ENCODE data around the gene ITLN2. TPM values are rescaled to one million over a fixed set of nuclear protein-coding genes. Genes with fewer than 3 reads are reported as not detected.
A peak's percentile ranks its signal among the peaks of the same experiment; 100 is the strongest.
"Not testable (repeated sequence)": the region's sequence is repeated elsewhere in the genome, so short reads cannot be mapped to it uniquely, and the experiment has no call there.

The ITLN2 gene
- total and polyA plus RNA-seq, 2 experiments from 2014 or later, result 8.0 to 12.8 TPM

DNA sequence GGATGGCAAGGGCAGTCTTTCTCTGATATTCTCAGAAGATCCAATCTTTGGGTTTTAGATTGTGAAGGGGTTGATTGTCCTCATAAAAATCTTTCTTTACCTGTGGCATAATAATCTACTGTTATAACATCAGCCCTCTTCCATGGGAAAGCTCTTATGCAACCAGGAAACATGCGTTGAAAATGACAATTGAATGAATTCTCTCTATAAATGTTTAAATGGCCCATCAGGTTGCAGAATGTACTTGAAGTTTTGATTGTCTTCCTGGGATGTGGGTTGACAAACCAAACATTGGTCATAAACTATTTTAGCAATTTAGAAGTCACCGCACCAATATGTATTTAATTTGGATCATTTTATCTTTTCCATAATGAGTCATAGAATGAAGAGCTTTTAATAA lies 37.9 kb downstream of the ITLN2 start (continued):
- TF ChIP-seq, protein P1, sequence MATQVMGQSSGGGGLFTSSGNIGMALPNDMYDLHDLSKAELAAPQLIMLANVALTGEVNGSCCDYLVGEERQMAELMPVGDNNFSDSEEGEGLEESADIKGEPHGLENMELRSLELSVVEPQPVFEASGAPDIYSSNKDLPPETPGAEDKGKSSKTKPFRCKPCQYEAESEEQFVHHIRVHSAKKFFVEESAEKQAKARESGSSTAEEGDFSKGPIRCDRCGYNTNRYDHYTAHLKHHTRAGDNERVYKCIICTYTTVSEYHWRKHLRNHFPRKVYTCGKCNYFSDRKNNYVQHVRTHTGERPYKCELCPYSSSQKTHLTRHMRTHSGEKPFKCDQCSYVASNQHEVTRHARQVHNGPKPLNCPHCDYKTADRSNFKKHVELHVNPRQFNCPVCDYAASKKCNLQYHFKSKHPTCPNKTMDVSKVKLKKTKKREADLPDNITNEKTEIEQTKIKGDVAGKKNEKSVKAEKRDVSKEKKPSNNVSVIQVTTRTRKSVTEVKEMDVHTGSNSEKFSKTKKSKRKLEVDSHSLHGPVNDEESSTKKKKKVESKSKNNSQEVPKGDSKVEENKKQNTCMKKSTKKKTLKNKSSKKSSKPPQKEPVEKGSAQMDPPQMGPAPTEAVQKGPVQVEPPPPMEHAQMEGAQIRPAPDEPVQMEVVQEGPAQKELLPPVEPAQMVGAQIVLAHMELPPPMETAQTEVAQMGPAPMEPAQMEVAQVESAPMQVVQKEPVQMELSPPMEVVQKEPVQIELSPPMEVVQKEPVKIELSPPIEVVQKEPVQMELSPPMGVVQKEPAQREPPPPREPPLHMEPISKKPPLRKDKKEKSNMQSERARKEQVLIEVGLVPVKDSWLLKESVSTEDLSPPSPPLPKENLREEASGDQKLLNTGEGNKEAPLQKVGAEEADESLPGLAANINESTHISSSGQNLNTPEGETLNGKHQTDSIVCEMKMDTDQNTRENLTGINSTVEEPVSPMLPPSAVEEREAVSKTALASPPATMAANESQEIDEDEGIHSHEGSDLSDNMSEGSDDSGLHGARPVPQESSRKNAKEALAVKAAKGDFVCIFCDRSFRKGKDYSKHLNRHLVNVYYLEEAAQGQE (IDR thresholded peaks at IDR 0.05; ENCODE audit: unreplicated experiment), result no peak
- TF ChIP-seq POLR2AphosphoS5 (IDR thresholded peaks at IDR 0.05; ENCODE audit: low read depth), result no peak
- TF ChIP-seq STAT1 (IDR thresholded peaks at IDR 0.05; ENCODE audit: unreplicated experiment), result no peak
- no peak for TF ChIP-seq NANOG (IDR thresholded peaks at IDR 0.05; ENCODE audit: borderline replicate concordance)
- no peak for TF ChIP-seq CREB1 (CRISPR knock-in tag; IDR thresholded peaks at IDR 0.05; ENCODE audit: low read depth)
- TF ChIP-seq, protein P2, sequence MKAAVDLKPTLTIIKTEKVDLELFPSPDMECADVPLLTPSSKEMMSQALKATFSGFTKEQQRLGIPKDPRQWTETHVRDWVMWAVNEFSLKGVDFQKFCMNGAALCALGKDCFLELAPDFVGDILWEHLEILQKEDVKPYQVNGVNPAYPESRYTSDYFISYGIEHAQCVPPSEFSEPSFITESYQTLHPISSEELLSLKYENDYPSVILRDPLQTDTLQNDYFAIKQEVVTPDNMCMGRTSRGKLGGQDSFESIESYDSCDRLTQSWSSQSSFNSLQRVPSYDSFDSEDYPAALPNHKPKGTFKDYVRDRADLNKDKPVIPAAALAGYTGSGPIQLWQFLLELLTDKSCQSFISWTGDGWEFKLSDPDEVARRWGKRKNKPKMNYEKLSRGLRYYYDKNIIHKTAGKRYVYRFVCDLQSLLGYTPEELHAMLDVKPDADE (IDR thresholded peaks at IDR 0.05), result no peak
- no peak for TF ChIP-seq ZNF331 (CRISPR knock-in tag; IDR thresholded peaks at IDR 0.05; ENCODE audit: low read depth)

DNA sequence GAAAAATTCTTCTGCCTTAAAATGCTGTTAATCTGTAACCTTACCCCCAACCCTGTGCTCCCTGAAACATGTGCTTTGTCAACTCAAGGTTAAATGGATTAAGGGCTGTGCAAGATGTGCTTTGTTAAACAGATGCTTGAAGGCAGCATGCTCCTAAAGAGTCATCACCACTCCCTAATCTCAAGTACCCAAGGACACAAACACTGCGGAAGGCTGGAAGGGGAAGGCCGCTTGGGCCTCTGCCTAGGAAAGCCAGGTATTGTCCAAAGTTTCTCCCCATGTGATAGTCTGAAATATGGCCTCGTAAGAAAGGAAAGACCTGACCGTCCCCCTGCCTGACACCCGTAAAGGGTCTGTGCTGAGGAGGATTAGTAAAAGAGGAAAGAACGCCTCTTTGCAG lies 41.4 kb downstream of the ITLN2 start:
- not testable (repeated sequence) for DNase-seq (ENCODE audit: low spot score); H3K79me2 ChIP-seq (replicated peaks; ENCODE audit: insufficient read depth); H3K4me2 ChIP-seq

DNA sequence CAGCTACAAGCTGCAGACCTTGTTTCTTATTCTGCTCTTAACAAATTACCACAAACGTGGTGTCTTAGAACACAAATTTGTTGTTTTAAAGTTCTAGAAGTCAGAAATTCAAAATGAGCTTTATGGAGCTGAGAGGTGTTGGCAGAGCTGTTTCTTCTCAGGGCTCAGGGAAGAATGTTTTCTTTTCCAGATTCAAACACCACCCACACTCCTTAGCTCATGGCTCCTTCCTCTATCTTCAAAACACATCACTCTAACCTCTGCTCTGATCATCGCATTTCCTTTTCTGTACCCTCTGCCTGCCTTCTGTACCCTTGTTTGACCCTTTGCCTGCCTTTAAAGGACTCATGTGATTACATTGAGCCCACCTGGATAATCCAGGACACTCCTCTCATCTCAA lies 42.7 kb downstream of the ITLN2 start:
- no peak overlapping the region for H3K4me3 ChIP-seq
- TF ChIP-seq ZNF114 (CRISPR knock-in tag; IDR thresholded peaks at IDR 0.05) (no peak), ZNF331 (CRISPR knock-in tag; IDR thresholded peaks at IDR 0.05; ENCODE audit: low read depth) (no peak), POLR2AphosphoS5 (IDR thresholded peaks at IDR 0.05; ENCODE audit: low read depth) (no peak), EZH2 (IDR thresholded peaks at IDR 0.05; ENCODE audit: low read depth, unreplicated experiment) (no peak), EZH2phosphoT487 (IDR thresholded peaks at IDR 0.05; ENCODE audit: unreplicated experiment) (no peak)
- TF ChIP-seq, protein P3, sequence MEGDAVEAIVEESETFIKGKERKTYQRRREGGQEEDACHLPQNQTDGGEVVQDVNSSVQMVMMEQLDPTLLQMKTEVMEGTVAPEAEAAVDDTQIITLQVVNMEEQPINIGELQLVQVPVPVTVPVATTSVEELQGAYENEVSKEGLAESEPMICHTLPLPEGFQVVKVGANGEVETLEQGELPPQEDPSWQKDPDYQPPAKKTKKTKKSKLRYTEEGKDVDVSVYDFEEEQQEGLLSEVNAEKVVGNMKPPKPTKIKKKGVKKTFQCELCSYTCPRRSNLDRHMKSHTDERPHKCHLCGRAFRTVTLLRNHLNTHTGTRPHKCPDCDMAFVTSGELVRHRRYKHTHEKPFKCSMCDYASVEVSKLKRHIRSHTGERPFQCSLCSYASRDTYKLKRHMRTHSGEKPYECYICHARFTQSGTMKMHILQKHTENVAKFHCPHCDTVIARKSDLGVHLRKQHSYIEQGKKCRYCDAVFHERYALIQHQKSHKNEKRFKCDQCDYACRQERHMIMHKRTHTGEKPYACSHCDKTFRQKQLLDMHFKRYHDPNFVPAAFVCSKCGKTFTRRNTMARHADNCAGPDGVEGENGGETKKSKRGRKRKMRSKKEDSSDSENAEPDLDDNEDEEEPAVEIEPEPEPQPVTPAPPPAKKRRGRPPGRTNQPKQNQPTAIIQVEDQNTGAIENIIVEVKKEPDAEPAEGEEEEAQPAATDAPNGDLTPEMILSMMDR (conservative IDR thresholded peaks at IDR 0.05; ENCODE audit: low read depth in 2 of 2), result no peak
- TF ChIP-seq, protein P2 (IDR thresholded peaks at IDR 0.05), result no peak
- TF ChIP-seq, protein P1 (IDR thresholded peaks at IDR 0.05; ENCODE audit: unreplicated experiment), result no peak
- no peak overlapping the region for H3K4me3 Mint-ChIP-seq
- H3K36me3 ChIP-seq (ENCODE audit: insufficient read depth), result no peaks in the 10 kb centered on the region
- H3K27ac ChIP-seq (ENCODE audit: low read depth), result no peak overlapping the region
- 0 out of 2 replicates have a peak, but pooled peaks cover 3% of the 10 kb centered on the region for H3F3A ChIP-seq (replicated peaks; ENCODE audit: low read depth)
- no peaks in the 10 kb centered on the region for H3K36me3 Mint-ChIP-seq (ENCODE audit: low read depth)
- no peaks in the 10 kb centered on the region for H3K9me3 Mint-ChIP-seq
- H3K4me2 ChIP-seq, result no peak overlapping the region
- H3K79me2 ChIP-seq (replicated peaks; ENCODE audit: insufficient read depth), result no peaks in the 10 kb centered on the region
- peaks cover 18% of the 10 kb centered on the region for H3K4me1 ChIP-seq (ENCODE audit: insufficient read depth)
- H2AFZ ChIP-seq, result peak overlapping the region; percentile 69; the same call in 1 of the 2 replicates
- ATAC-seq (no peak), DNase-seq (ENCODE audit: low spot score) (no peak)
- H3K9me2 ChIP-seq (ENCODE audit: insufficient read depth), result 0 out of 2 replicates have a peak, but pooled peaks cover 9% of the 10 kb centered on the region
- H3K27me3 Mint-ChIP-seq (ENCODE audit: insufficient read depth, low read depth, poor library complexity), result peaks cover 2% of the 10 kb centered on the region
- H3K27me3 ChIP-seq (ENCODE audit: insufficient read depth), result no peaks in the 10 kb centered on the region
- no peaks in the 10 kb centered on the region for H4K20me1 ChIP-seq (replicated peaks; ENCODE audit: insufficient read depth)
- peaks cover 11% of the 10 kb centered on the region for H3K4me1 Mint-ChIP-seq
- no peak overlapping the region for H3K27ac Mint-ChIP-seq

More for the DNA sequence above, 41.4 kb downstream of the ITLN2 start:
- not testable (repeated sequence) for H3K4me3 ChIP-seq; H3K36me3 Mint-ChIP-seq (ENCODE audit: low read depth); H3F3A ChIP-seq (replicated peaks; ENCODE audit: low read depth); H3K9me2 ChIP-seq (ENCODE audit: insufficient read depth); H4K20me1 ChIP-seq (replicated peaks; ENCODE audit: insufficient read depth); H3K9me3 Mint-ChIP-seq; H3K36me3 ChIP-seq (ENCODE audit: insufficient read depth); H3K27me3 Mint-ChIP-seq (ENCODE audit: insufficient read depth, low read depth, poor library complexity); H3K4me3 Mint-ChIP-seq; H3K27me3 ChIP-seq (ENCODE audit: insufficient read depth)
- Histone ChIP-seq H2AFZ (peak overlapping the region; percentile 90), H3K4me1 (ENCODE audit: insufficient read depth) (peaks cover 18% of the 10 kb centered on the region), H3K27ac (ENCODE audit: low read depth) (0 out of 2 replicates have a peak overlapping the region, but pooled peaks have one; percentile 66)
- peak; percentile 28; the same call in 2 of the 3 replicates for ATAC-seq
- Mint-ChIP-seq H3K27ac (peak overlapping the region; percentile 54; the same call in 1 of the 2 replicates), H3K4me1 (peaks cover 11% of the 10 kb centered on the region)
